Activated T-helper 1 cell treated with anti-CD3 and anti-CD28 coated beads, Interleukin-2, amount 50 U/mL, for 16 hours (primary cell): ENCODE data around the gene DNAJB13.
"Not testable (repeated sequence)": the region's sequence is repeated elsewhere in the genome, so short reads cannot be mapped to it uniquely, and the experiment has no call there.

Experiments used
- DNase-seq, 2 donors: peaks; one replicate each; pipeline ENCODE4 v3.0.0-alpha.2; 2020; ENCODE audit warnings: low read depth in 1 of 2, low spot score in 1 of 2

DNAJB13 gene

GRCh38 chr11:73976451-73977151 is 25.8 kb downstream of the DNAJB13 start:
- no peak for DNase-seq

- no peak for DNase-seq
These were observed 27.2 kb downstream of the DNAJB13 start for GRCh38 chr11:73977856-73978519.

DNA sequence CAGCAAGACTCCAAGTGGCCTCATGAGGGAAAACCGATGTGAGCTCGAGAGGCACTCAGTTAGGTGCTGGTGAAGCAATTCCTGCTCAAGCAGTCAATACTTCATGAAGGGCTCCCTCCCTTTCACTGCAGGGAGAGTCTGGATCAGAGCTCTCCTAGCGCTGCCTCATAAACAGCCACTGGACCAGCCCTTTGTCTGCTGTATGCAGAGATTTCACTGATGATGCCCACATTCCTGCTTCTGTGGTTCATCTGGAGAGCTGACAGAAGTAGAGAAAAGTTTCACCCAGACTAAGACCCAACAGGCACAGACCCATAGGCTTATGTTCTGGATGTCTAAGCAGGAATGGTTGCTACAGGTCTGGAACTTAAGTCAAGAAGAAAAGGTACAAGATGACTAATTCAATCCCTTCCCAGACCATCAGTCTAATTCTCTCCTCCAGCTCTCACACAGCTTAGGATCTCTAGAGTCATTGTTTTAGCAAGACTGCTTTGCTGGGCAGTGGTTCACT is 27.8 kb downstream of the DNAJB13 start:
- no peak for DNase-seq

DNA sequence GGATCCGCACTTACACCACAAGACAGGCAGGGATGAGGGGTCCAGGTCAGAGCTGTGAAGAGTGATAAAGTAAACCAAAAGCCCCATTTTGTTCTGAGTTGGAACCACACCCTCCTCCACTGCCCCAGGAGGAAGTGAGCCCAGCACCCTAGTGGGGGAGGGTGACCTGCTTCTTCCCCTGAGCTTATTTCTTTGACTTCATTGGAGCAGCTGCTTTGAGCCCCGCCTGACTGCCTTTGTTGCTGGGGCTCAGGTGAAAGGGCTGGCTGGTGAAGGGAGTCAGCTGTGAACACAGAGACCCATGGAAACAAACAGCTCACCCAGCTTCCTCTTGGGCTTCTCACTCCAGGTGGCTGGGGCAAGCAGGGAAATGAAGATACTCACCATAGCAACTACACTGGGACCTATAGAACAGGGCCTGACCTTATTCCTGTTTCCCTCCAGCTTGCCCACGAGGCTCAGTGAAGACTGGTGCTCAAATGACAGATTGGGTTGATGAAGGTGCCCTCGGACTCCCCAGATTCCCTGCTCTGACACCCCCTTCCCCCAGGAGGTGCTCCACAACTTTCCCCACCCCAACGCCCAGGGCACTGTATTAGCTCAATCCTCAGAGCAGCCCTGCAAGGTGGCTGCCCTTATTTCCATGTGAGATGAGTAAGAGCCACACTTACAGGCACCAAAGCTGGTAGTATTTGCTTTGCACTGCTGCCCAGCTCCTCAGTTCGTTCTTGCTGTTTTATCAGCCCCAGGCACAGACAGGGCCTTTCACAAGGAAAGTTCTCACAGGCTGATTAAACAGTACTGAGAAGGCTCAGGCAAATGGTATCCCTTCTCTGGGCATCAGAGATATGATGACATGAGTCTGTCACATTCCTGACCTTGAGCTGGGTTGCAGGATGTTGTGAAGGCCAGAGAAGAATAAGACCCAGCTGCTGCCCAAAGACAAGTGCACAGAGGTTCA is 29.5 kb downstream of the DNAJB13 start:
- DNase-seq: peak; percentile 55 to 58

DNA sequence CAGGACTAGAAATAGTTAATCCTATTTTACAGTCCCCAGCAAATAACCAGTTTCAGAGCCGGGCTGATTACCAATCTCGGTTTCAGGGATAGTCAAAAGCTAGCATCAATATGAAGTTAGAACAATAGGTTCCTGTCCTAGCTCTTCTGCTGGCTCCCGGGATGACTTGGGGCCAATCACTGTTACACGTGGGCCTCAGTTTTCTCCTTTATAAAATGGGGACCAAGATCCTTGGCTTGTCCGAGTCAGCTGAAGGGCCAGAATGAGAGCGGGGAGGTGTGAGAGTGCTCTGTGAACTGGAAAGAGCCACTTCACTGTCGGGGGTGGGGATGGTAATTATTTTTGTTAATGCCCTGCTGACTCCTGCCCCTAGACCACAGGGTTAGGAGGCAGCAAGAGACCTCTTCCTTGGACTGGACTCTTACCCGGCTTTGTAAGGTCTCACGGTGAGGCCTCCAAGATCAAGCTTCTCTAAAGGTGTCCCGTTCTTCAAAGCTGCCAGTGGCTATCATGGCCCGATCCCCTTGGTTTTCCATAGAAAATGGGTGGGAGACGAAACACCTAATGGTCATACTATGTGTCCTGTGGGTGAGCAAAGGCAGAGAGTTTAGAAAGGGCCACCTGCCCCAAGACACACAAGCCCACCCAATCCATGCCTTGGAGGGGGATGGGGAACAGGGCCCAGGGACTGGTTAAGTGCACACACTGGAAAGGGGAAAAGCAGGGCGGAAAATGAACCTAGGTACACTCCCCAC is 30.4 kb downstream of the DNAJB13 start:
- DNase-seq: no peak

GRCh38 chr11:73982595-73982989 is 31.8 kb downstream of the DNAJB13 start, which contains the start of gene UCP2:
Gene UCP2 (minus strand): TSS chr11:73982843. CDS start chr11:73978378, 4,465 bp downstream.
- peak; percentile 67 to 73 for DNase-seq

DNA sequence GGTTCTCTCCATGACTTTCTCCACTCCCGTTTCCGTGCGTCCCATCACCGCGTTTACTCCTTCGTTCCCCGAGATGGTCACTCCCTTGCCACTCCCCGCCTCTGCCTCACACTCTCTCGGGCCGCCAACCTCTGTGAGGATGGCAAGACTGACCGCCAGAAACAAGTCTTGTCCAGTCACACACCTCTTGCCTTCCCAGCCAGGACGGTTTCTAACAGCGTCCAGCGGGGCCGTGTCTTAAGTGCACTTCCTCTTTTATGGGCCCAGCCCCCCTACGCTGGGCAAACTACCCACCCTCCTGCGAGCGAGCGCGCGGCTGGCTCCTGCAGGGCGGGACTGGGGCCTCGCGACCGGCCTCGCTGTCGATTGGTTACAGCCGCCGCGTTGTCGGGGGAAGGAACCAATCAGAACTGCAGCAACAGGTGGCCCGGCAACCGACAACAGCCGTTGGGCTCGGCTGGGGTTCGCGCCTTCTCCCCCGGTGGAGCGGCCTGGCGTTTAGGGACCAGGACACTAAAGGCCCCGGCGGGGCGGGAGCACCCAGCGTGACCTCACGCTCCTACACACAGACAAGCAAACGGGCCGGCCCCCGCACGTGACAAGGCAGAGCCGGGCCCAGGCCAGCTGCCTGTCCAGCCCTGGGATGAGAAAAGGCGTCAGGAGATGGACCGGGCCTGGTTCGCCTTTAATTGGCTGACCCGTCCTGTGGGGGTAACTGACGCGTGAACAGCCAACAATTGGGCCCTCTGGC is 32.3 kb downstream of the DNAJB13 start:
- DNase-seq: peak; percentile 77 to 85

GRCh38 chr11:73983741-73984538 is 33.1 kb downstream of the DNAJB13 start:
- DNase-seq: no peak

DNA sequence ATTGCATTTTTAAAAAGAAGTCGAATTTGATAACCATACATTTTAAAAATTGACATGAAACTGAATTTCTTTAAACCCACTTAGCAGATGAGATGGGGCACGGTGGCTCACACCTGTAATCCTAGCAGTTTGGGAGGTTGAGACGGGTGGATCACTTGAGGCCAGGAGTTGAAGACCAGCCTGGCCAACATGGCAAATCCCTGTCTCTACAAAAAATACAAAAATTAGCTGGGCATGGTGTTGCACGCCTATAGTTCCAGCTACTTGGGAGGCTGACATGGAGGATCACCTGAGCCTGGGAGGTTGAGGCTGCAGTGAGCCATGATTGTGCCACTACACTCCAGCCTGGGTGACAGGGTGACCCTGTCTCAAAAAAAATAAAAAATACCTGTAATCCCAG is 34.8 kb downstream of the DNAJB13 start:
- DNase-seq: not testable (repeated sequence)

DNA sequence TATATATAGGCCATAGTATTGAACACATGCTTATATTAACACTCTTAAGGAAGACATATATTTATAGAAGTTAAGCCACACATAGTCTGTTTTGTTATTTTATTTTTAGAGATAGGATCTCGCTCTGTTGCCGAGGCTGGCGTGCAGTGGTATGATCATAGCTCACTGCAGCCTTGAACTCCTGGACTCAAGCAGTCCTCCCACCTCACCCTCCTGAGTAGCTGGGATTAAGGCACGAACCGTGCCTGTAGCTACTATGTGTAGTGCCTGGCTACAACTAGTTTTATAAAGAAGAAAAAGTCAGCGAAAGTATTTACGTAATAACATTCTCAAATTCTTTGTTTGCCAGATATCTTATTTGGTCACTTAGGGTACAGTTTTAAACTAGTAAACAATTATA is 37.4 kb downstream of the DNAJB13 start:
- no peak for DNase-seq

- DNase-seq: no peak
These were observed 38.3 kb downstream of the DNAJB13 start for GRCh38 chr11:73989156-73989555.

GRCh38 chr11:73990730-73991129 is 39.9 kb downstream of the DNAJB13 start:
- DNase-seq: no peak

- no peak for DNase-seq
These were observed 40.7 kb downstream of the DNAJB13 start for GRCh38 chr11:73991471-73992006.

GRCh38 chr11:73995247-73995646 is 44.4 kb downstream of the DNAJB13 start:
- no peak for DNase-seq

DNA sequence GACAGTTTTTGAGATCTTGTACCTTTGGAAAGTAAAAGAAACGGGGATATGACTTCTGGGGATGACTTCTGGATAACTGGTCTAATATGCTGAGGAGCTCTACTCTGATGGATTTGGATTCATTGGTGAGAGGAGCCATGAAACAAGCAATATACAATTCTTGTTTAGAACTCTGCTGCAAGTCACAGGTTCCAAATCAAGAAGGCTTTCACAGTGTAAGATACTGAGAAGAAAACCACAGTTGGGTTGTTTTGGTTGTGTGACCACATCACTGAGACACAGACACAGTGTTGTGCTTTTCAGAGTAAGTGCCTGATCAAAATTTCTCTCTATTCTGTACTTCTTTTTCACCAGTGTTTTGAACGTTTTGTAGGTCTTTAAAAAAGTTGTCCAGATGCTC is 44.9 kb downstream of the DNAJB13 start:
- no peak for DNase-seq

- DNase-seq: no peak
These were observed 45.4 kb downstream of the DNAJB13 start for GRCh38 chr11:73996161-73996747.

DNA sequence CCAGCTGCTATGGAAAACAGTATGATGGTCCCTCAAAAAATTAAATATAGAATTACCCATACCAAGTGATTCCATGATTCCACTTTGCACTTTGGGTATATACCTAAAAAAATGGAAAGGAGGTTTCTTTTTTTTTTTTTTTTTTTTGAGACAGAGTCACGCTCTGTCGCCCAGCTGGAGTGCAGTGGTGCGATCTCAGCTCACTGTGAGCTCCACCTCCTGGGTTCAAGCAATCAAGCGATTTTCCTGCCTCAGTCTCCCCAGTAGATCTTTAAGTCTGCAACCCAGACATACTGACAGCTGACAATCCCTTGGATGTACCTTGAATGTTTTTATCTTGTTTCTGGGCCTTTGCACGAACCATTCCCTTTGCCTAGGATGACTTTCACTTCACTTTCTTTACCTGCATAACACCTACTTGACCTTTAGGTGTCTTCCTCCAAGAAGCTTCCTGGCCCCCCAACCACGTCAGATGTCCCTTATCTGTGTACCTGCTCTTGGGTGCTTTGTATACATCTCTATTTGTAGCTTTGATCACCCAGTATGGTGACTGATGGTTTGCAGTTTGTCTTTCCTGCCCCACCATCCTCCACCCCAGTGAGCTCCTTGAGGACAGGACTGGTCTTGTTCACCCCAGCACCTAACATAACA is 46.4 kb downstream of the DNAJB13 start:
- no peak for DNase-seq
